ENCODE measurements around the gene CTNND1.

DNA sequence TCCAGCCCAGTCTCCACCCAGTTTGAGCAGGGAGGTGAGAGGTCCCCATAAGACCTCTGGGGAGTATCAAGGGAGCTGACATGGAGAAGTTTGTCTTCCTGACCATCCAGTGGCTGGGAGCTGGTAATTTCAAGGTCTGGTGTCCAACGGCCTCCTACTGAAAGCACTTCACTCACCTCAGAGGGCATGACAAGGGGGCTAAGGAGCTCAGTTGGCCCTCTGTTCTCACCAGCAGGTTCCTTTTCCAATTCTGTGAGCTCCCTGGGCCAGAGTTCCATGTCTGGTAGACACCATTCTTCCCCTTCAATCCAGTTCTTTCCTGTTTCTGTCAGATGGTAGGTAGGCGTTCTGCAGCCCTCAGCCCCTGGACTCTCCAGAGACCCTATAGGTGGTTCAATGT is 17.2 kb upstream of the CTNND1 start:
- TF ChIP-seq, protein P1, sequence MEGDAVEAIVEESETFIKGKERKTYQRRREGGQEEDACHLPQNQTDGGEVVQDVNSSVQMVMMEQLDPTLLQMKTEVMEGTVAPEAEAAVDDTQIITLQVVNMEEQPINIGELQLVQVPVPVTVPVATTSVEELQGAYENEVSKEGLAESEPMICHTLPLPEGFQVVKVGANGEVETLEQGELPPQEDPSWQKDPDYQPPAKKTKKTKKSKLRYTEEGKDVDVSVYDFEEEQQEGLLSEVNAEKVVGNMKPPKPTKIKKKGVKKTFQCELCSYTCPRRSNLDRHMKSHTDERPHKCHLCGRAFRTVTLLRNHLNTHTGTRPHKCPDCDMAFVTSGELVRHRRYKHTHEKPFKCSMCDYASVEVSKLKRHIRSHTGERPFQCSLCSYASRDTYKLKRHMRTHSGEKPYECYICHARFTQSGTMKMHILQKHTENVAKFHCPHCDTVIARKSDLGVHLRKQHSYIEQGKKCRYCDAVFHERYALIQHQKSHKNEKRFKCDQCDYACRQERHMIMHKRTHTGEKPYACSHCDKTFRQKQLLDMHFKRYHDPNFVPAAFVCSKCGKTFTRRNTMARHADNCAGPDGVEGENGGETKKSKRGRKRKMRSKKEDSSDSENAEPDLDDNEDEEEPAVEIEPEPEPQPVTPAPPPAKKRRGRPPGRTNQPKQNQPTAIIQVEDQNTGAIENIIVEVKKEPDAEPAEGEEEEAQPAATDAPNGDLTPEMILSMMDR (IDR thresholded peaks at IDR 0.05), result no peak
- TF ChIP-seq POLR2A (IDR thresholded peaks at IDR 0.05), result no peak
- no peak for TF ChIP-seq EP300 (IDR thresholded peaks at IDR 0.05)

Data from ovary (tissue), 3 donors.